SJCRH30 (cell line): ENCODE measurements around the gene TAS1R2. TPM values are rescaled to one million over a fixed set of nuclear protein-coding genes. Genes with fewer than 3 reads are reported as not detected.
"Not testable (repeated sequence)": the region's sequence is repeated elsewhere in the genome, so short reads cannot be mapped to it uniquely, and the experiment has no call there.

ENCODE experiments used
- DNase-seq, 2 experiments: peaks; one replicate each; pipeline ENCODE4 v3.0.0-alpha.2; 2015 to 2020
- H3K27ac ChIP-seq: fragments of 250-450 bp; sonication (Bioruptor Pico); 2 replicates; pipeline ENCODE4 v1.5.1; 2020; ENCODE audit warnings: mild to moderate bottlenecking, moderate library complexity
- H3K27me3 ChIP-seq: fragments of 250-450 bp; sonication (Bioruptor Pico); 2 replicates; pipeline ENCODE4 v1.5.1; 2020; ENCODE audit warnings: mild to moderate bottlenecking, moderate library complexity
- H3K36me3 ChIP-seq: fragments of 250-450 bp; sonication (Bioruptor Pico); 2 replicates; pipeline ENCODE4 v1.5.1; 2020; ENCODE audit warnings: mild to moderate bottlenecking, moderate library complexity
- H3K4me1 ChIP-seq: fragments of 250-450 bp; sonication (Bioruptor Pico); 2 replicates; pipeline ENCODE4 v1.5.1; 2020; ENCODE audit warnings: mild to moderate bottlenecking, moderate library complexity
- H3K4me3 ChIP-seq: fragments of 250-450 bp; sonication (Bioruptor Pico); 2 replicates; pipeline ENCODE4 v1.5.1; 2020; ENCODE audit warnings: mild to moderate bottlenecking, moderate library complexity
- H3K9me3 ChIP-seq: fragments of 250-450 bp; sonication (Bioruptor Pico); replicated peaks from 2 replicates; pipeline ENCODE4 v1.5.1; 2020; ENCODE audit warnings: mild to moderate bottlenecking, moderate library complexity
- total RNA-seq: library from RNA; depleted of rRNA; stranded (reverse); fragments of >200 nt; shearing (Covaris generic); gene quantifications from 2 replicates; pipeline ENCODE4 v1.2.3, GENCODE V29; 2014

TAS1R2 gene
- total RNA-seq, 1 experiment from 2014 or later = not detected

DNA sequence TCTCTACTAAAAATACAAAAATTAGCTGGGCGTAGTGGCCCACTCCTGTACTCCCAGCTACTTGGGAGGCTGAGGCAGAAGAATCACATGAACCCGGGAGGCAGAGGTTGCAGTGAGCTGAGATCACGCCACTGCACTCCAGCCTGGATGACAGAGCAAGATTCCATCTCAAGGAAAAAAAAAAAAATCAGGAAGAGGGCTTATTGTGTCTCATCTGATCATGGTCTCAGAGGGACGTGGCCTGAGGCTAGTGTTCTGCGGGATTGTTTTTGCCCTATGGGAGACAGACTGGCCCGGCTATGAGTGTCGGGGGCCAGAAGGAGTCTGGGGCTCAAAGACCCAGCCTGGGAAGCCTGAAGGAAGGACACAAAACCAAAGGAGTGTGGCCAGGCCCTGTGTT lies 32.4 kb upstream of the TAS1R2 start:
- H3K9me3 ChIP-seq, H3K36me3 ChIP-seq, DNase-seq, H3K4me1 ChIP-seq, H3K27ac ChIP-seq, H3K27me3 ChIP-seq, H3K4me3 ChIP-seq: not testable (repeated sequence)

DNA sequence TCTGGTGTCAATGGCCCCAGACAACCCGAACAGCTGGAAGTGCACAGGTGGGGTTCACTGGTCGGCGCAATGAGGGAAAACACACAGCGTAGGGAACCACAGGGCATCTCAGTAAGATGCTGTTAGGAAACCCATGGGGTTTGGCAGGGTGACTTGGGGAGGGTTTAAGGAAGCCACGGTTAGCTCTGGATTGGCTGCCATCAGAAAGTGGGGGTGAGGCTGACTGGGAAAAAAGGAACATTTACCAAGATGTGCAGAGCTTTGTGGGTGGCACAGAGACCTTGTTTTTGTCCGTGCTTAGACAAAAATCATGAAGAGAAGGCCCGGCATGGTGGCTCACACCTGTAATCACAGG lies 31.9 kb upstream of the TAS1R2 start:
- Histone ChIP-seq H3K9me3 (no peaks in the 10 kb centered on the region), H3K27ac (no peak overlapping the region)

DNA sequence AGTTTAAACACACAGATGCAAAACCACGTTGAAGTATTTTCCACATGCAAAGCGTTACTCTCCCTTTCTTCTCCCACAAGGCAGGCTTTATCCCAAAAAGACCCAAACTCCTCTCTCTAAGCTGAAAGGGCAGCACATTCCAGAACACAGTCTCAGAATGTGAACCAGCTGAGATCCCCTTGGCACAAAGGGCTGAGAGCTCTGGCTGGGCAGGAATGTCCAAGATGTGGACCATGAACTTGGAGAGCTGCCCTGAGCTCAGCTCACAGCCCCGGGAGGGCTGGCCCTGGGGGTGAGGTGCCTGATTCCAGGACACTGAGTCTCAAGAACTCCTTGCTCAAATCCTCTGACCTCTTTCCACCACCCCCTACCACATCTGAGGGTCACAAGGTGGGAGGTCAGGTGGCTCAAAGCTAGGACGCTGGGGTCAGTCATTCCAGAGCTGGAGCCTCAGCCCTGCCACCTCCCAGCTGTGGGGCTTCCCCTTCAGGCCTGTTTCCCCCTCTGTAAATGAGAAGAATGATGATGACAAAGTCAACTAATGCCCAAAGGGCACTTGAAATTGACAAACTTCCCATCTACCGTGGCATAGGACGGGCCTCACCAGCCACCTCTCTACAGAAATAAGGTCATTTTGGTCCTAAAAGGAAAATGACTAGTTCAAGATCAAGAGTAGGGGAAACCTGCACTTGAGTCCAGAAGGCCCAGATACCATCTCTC lies 31.4 kb upstream of the TAS1R2 start:
- H3K4me3 ChIP-seq = no peak overlapping the region
- H3K9me3 ChIP-seq = no peaks in the 10 kb centered on the region
- H3K27me3 ChIP-seq = no peaks in the 10 kb centered on the region
- DNase-seq = no peak
- no peak overlapping the region for H3K27ac ChIP-seq
- H3K36me3 ChIP-seq = no peaks in the 10 kb centered on the region
- H3K4me1 ChIP-seq = no peaks in the 10 kb centered on the region

More for the DNA sequence above, 31.9 kb upstream of the TAS1R2 start:
- Histone ChIP-seq H3K4me3 (no peak overlapping the region), H3K27me3 (no peaks in the 10 kb centered on the region), H3K4me1 (no peaks in the 10 kb centered on the region), H3K36me3 (no peaks in the 10 kb centered on the region)
- no peak for DNase-seq

- H3K27ac ChIP-seq = no peak overlapping the region
- H3K4me1 ChIP-seq = no peaks in the 10 kb centered on the region
- no peak for DNase-seq
- H3K36me3 ChIP-seq = no peaks in the 10 kb centered on the region
- H3K27me3 ChIP-seq = no peaks in the 10 kb centered on the region
- no peaks in the 10 kb centered on the region for H3K9me3 ChIP-seq
- H3K4me3 ChIP-seq = no peak overlapping the region
Observed at GRCh38 chr1:18886003-18886335, 26.5 kb upstream of the TAS1R2 start.

GRCh38 chr1:18885311-18886002 lies 26.0 kb upstream of the TAS1R2 start:
- Histone ChIP-seq H3K4me3 (no peak overlapping the region), H3K9me3 (no peaks in the 10 kb centered on the region), H3K27ac (no peak overlapping the region), H3K36me3 (no peaks in the 10 kb centered on the region), H3K4me1 (no peaks in the 10 kb centered on the region), H3K27me3 (no peaks in the 10 kb centered on the region)
- no peak for DNase-seq

- Histone ChIP-seq H3K4me3 (no peak overlapping the region), H3K4me1 (no peaks in the 10 kb centered on the region), H3K27me3 (no peaks in the 10 kb centered on the region), H3K9me3 (no peaks in the 10 kb centered on the region), H3K27ac (no peak overlapping the region), H3K36me3 (no peaks in the 10 kb centered on the region)
- no peak for DNase-seq
Observed at GRCh38 chr1:18884727-18885126, 25.3 kb upstream of the TAS1R2 start.

- H3K36me3 ChIP-seq = no peaks in the 10 kb centered on the region
- DNase-seq = no peak
- H3K27me3 ChIP-seq = no peaks in the 10 kb centered on the region
- no peaks in the 10 kb centered on the region for H3K9me3 ChIP-seq
- H3K4me1 ChIP-seq = no peaks in the 10 kb centered on the region; the same call in 1 of the 2 replicates
- no peak overlapping the region for H3K27ac ChIP-seq
- no peak overlapping the region for H3K4me3 ChIP-seq
Observed at GRCh38 chr1:18884419-18884717, 24.9 kb upstream of the TAS1R2 start.

DNA sequence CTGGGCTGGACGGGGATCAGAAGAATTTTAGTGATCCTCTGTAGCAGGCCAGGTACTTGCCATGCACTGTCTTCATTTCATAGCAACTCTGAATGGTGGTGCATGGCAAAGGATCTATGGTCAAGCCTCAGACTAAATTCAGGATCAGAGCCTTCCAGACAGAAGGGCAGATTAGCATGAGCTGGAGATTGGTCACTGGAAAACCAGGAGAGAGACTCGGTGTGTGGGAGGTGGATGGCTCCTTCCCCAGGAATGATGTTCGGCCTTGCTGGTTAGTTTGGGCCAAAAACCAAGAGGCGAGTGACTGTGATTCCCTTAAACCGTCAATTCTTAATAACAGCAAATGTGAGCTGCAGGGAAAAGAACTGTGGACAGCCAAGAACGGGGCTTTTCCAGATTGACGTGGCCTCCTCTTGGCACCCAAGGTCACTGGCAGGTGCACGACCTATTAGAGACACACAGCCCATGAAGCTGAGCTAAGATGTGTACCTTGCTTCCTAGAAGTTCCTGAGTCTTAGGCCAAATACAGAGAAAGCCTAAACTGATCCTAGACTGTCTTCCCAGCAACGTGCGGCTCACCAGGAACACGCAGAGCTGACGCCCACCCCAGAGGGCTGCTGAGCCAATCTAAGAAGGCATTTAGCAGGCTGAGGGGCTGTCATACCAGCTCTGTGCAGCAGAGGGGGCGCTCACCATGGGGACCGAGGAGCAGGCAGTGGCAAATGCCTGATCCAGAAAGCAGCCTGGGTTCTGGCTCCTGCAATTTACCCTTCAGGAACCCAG lies 24.4 kb upstream of the TAS1R2 start:
- Histone ChIP-seq H3K4me1 (no peaks in the 10 kb centered on the region; the same call in 1 of the 2 replicates), H3K4me3 (no peak overlapping the region), H3K36me3 (no peaks in the 10 kb centered on the region), H3K9me3 (no peaks in the 10 kb centered on the region), H3K27me3 (no peaks in the 10 kb centered on the region), H3K27ac (no peak overlapping the region)
- peak; percentile 66 to 80 for DNase-seq

GRCh38 chr1:18883079-18883478 lies 23.6 kb upstream of the TAS1R2 start:
- Histone ChIP-seq H3K4me3 (no peak overlapping the region), H3K27me3 (no peaks in the 10 kb centered on the region), H3K9me3 (no peaks in the 10 kb centered on the region), H3K27ac (no peak overlapping the region), H3K4me1 (no peaks in the 10 kb centered on the region; the same call in 1 of the 2 replicates), H3K36me3 (no peaks in the 10 kb centered on the region)
- DNase-seq = no peak

DNA sequence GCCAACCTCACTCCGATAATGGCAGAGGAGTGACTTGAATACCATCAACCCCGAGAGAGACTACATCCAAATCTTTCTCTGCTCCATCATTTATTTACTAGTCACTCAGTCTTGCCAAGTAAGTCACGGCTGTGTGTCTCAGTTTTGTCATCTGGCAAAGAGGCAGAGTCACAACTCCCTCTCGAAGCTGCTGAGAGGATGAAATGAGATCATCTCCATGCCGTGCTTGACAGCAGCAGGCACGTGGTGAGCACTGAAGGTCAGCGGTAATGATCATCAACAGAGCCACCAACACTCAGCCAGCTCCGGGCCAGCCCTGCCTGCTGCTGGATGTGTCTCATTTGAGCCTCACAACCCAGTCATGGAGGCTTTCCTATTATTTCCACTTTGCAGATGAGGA lies 23.0 kb upstream of the TAS1R2 start:
- Histone ChIP-seq H3K9me3 (no peaks in the 10 kb centered on the region), H3K27me3 (no peaks in the 10 kb centered on the region), H3K4me3 (no peak overlapping the region), H3K36me3 (no peaks in the 10 kb centered on the region), H3K27ac (no peak overlapping the region), H3K4me1 (no peaks in the 10 kb centered on the region; the same call in 1 of the 2 replicates)
- no peak for DNase-seq

GRCh38 chr1:18881642-18882431 lies 22.4 kb upstream of the TAS1R2 start:
- Histone ChIP-seq H3K4me1 (no peaks in the 10 kb centered on the region; the same call in 1 of the 2 replicates), H3K27ac (no peak overlapping the region), H3K9me3 (no peaks in the 10 kb centered on the region), H3K27me3 (no peaks in the 10 kb centered on the region), H3K36me3 (no peaks in the 10 kb centered on the region), H3K4me3 (no peak overlapping the region)
- no peak for DNase-seq

- Histone ChIP-seq H3K4me3 (no peak overlapping the region), H3K9me3 (no peaks in the 10 kb centered on the region), H3K27ac (no peak overlapping the region), H3K27me3 (no peaks in the 10 kb centered on the region), H3K36me3 (no peaks in the 10 kb centered on the region), H3K4me1 (no peaks in the 10 kb centered on the region; the same call in 1 of the 2 replicates)
- DNase-seq = no peak
Observed at GRCh38 chr1:18881164-18881563, 21.7 kb upstream of the TAS1R2 start.

- no peaks in the 10 kb centered on the region for H3K27me3 ChIP-seq
- H3K9me3 ChIP-seq = no peaks in the 10 kb centered on the region
- no peak for DNase-seq
- H3K27ac ChIP-seq = no peak overlapping the region
- no peak overlapping the region for H3K4me3 ChIP-seq
- no peaks in the 10 kb centered on the region for H3K36me3 ChIP-seq
- no peaks in the 10 kb centered on the region; the same call in 1 of the 2 replicates for H3K4me1 ChIP-seq
Observed at GRCh38 chr1:18880585-18880984, 21.1 kb upstream of the TAS1R2 start.

GRCh38 chr1:18879791-18880309 lies 20.4 kb upstream of the TAS1R2 start:
- Histone ChIP-seq H3K4me3 (no peak overlapping the region), H3K4me1 (no peaks in the 10 kb centered on the region; the same call in 1 of the 2 replicates), H3K27me3 (no peaks in the 10 kb centered on the region), H3K36me3 (no peaks in the 10 kb centered on the region), H3K9me3 (no peaks in the 10 kb centered on the region), H3K27ac (no peak overlapping the region)
- peak; percentile 38 to 44 for DNase-seq
